Heart right ventricle (tissue), 16 donors: ENCODE data around the gene FOXP2. TPM values are rescaled to one million over a fixed set of nuclear protein-coding genes. Genes with fewer than 3 reads are reported as not detected.

Source experiments
- ATAC-seq, 8 donors: fragments of 200-7000 bp; cut with Tn5 transposase; one replicate each; pipeline ENCODE4 v1.9.1; 2020; ENCODE audit warnings: mild to moderate bottlenecking in 8 of 8, moderate library complexity in 8 of 8, moderate number of reproducible peaks in 1 of 8
- DNase-seq, 2 donors: peaks; one replicate each; pipeline ENCODE4 v3.0.0-alpha.2; 2020
- H3K27ac ChIP-seq, 10 donors: fragments of 200-600 bp; sonication (generic) in 2 of 10; one replicate each; pipeline versions ENCODE4 v1.5.0 to v1.8.0; 2020 to 2022; ENCODE audit warnings: mild to moderate bottlenecking in 3 of 10
- H3K27me3 ChIP-seq, 7 donors: fragments of 200-600 bp; one replicate each; pipeline ENCODE4 v1.8.0; 2021 to 2022; ENCODE audit warnings: mild to moderate bottlenecking in 2 of 7
- H3K36me3 ChIP-seq, 9 donors: fragments of 200-600 bp; sonication (generic) in 1 of 9; one replicate each; pipeline versions ENCODE4 v1.5.0 to v1.8.0; 2020 to 2022; ENCODE audit warnings: mild to moderate bottlenecking in 2 of 9
- H3K4me1 ChIP-seq, 9 donors: fragments of 200-600 bp; sonication (generic) in 1 of 9; one replicate each; pipeline versions ENCODE4 v1.5.0 to v1.8.0; 2020 to 2022; ENCODE audit warnings: mild to moderate bottlenecking in 4 of 9
- H3K4me3 ChIP-seq, 10 donors: fragments of 200-600 bp; sonication (generic) in 2 of 10; one replicate each; pipeline versions ENCODE4 v1.5.0 to v1.8.0; 2020 to 2022; ENCODE audit warnings: mild to moderate bottlenecking in 7 of 10, moderate library complexity in 2 of 10
- H3K9me3 ChIP-seq, 11 donors: fragments of 200-600 bp in 10 of 11; sonication (generic) in 2 of 11; one replicate each; pipeline versions ENCODE4 v1.5.0 to v1.8.0; 2013 to 2022; ENCODE audit warnings: mild to moderate bottlenecking in 2 of 11, control low read depth in 1 of 11, moderate library complexity in 1 of 11
- CTCF ChIP-seq, 9 donors: fragments of 200-600 bp; sonication (generic) in 2 of 9; IDR thresholded peaks; one replicate each; pipeline versions ENCODE4 v1.5.0 to v1.8.0; 2021 to 2022; ENCODE audit warnings: antibody characterized with exemption in 9 of 9, mild to moderate bottlenecking in 5 of 9, moderate library complexity in 1 of 9
- WGBS, 2 donors: extraction: QIAGEN DNeasy Blood & Tissue Kit; methylation state at CpG; one replicate each; pipeline ENCODE4 v1.1.7; 2013; ENCODE audit warnings: inconsistent platforms in 1 of 2; 5-methylcytosine and 5-hydroxymethylcytosine counted together
- intact Hi-C, 10 donors: fragments of 100-400 bp; cut with DNase I; formaldehyde crosslinking; loops; one replicate each; pipeline versions ENCODE4 v1.11.1 to v1.14.2; 2022
- polyA plus RNA-seq, 2 donors: library from polyadenylated mRNA; stranded (reverse); fragments of 200-250 nt; gene quantifications; one replicate each; pipeline ENCODE4 v1.2.3, GENCODE V29; 2013
- total RNA-seq, 10 donors: library from RNA; stranded (reverse); fragmentation: NEBNext Ultra II Directional in 3 of 10; extraction: Animal tissue kit (Norgen Biotek cat#: 25700) in 3 of 10; gene quantifications; one replicate each; pipeline versions ENCODE4 v1.2.1 to v1.2.4, GENCODE V29; 2021 to 2023
- donor health status: Arrhythmogenic right ventricular cardiomyopathy.
- donor health status: ischemic (EF 13 %, LVEDD 7.1; RV severe dilation, severe dysfunction).
- donor health status: healthy with polysubstance abuse.
- donor health status: DM: no; HTN: yes; CAD: no.
- donor health status: DM: no; HTN: no; CAD: no.
- donor health status: ischemic (EF 25% LVEDD 6.9; RV normal size, moderate dysfunction).
- donor health status: ischemic (EF 25% LVEDD 5.7; RV mildly dilated, moderate dysfunction).
- donor health status: healthy.
- donor health status: DM: yes; HTN: yes; CAD: no.
- donor health status: Ischemic cardiomyopathy.
- donor health status: ischemic (EF 35%, LVEDD 5.7; RV mildly dilated, moderate dysfunction).
- donor health status: nonischemic (EF 11% LVEDD 7.7; RV severe dilation, severe dysfunction).
- donor health status: DM: yes; HTN: yes; CAD: no.
- donor health status: PGD.
- donor health status: ischemic (EF 29% LVEDD 5.4; RV normal size, mild dysfunction).
- donor health status: nonischemic (EF 23%, LVEDD 6.1; RV moderate dilation, normal function).

Gene FOXP2
- total and polyA plus RNA-seq, 12 donors = 0.16 to 4.7 (median 1.9) TPM

- Histone ChIP-seq H3K9me3 (peaks cover 0 to 9% (median 0%) of the 10 kb centered on the region in 11 donors), H3K36me3 (no peaks in the 10 kb centered on the region), H3K27me3 (no peaks in the 10 kb centered on the region), H3K4me3 (no peak overlapping the region), H3K27ac (no peak overlapping the region), H3K4me1 (no peaks in the 10 kb centered on the region)
- WGBS, 2 donors = 87 to 92% methylated on average over 6 of the region's 6 CpGs
- no peak for TF ChIP-seq CTCF (IDR thresholded peaks at IDR 0.05)
- intact Hi-C loops = no loop called here
- DNase-seq (no peak), ATAC-seq (no peak)
Measured at GRCh38 chr7:114472896-114473512, 58.4 kb downstream of the FOXP2 start.

GRCh38 chr7:114478384-114478783 is 63.8 kb downstream of the FOXP2 start:
- TF ChIP-seq CTCF (IDR thresholded peaks at IDR 0.05) = no peak
- DNase-seq (no peak), ATAC-seq (no peak)
- no peaks in the 10 kb centered on the region for H3K36me3 ChIP-seq
- H3K4me3 ChIP-seq = no peak overlapping the region
- H3K4me1 ChIP-seq = peaks cover 0 to 4% (median 0%) of the 10 kb centered on the region in 9 donors
- no peak overlapping the region for H3K27ac ChIP-seq
- intact Hi-C loops = no loop called here
- peaks cover 0 to 9% (median 0%) of the 10 kb centered on the region in 11 donors for H3K9me3 ChIP-seq
- no peaks in the 10 kb centered on the region for H3K27me3 ChIP-seq

GRCh38 chr7:114481999-114482398 is 67.4 kb downstream of the FOXP2 start:
- TF ChIP-seq CTCF (IDR thresholded peaks at IDR 0.05) = no peak

GRCh38 chr7:114484226-114484625 is 69.6 kb downstream of the FOXP2 start:
- Histone ChIP-seq H3K27me3 (no peaks in the 10 kb centered on the region), H3K9me3 (peaks cover 0 to 18% (median 0%) of the 10 kb centered on the region in 11 donors), H3K4me1 (peaks cover 0 to 4% (median 0%) of the 10 kb centered on the region in 9 donors), H3K27ac (no peak overlapping the region), H3K4me3 (no peak overlapping the region), H3K36me3 (no peaks in the 10 kb centered on the region)
- ATAC-seq (no peak), DNase-seq (no peak)
- 74% methylated on average over 2 of the region's 2 CpGs for WGBS, 2 donors
- no peak for TF ChIP-seq CTCF (IDR thresholded peaks at IDR 0.05)
- intact Hi-C loops = no loop called here

More at GRCh38 chr7:114481999-114482398, 67.4 kb downstream of the FOXP2 start:
- no peaks in the 10 kb centered on the region for H3K36me3 ChIP-seq
- no peak for ATAC-seq
- 25% methylated on average over 2 of the region's 2 CpGs for WGBS, 2 donors
- DNase-seq = no peak
- H3K27me3 ChIP-seq = no peaks in the 10 kb centered on the region
- intact Hi-C loops = no loop called here
- H3K27ac ChIP-seq = no peak overlapping the region
- peaks cover 0 to 4% (median 0%) of the 10 kb centered on the region in 9 donors for H3K4me1 ChIP-seq
- H3K9me3 ChIP-seq = peaks cover 0 to 7% (median 0%) of the 10 kb centered on the region in 11 donors
- no peak overlapping the region for H3K4me3 ChIP-seq
